ENCODE data around the gene GNAO1. TPM values are rescaled to one million over a fixed set of nuclear protein-coding genes. Genes with fewer than 3 reads are reported as not detected.

Gene GNAO1
- total RNA-seq, 1 donor from 2014 or later, result 14.6 TPM

- Mint-ChIP-seq H3K4me1 (ENCODE audit: low read depth) (no peaks in the 10 kb centered on the region), H3K4me3 (ENCODE audit: low read depth) (no peak overlapping the region), H3K9me3 (ENCODE audit: low read depth) (no peaks in the 10 kb centered on the region), H3K27me3 (peaks cover 14% of the 10 kb centered on the region), H3K36me3 (ENCODE audit: insufficient read depth) (no peaks in the 10 kb centered on the region), H3K27ac (no peak overlapping the region)
- TF ChIP-seq CTCF (IDR thresholded peaks at IDR 0.05; ENCODE audit: unreplicated experiment), result no peak
- DNase-seq (ENCODE audit: low spot score, unreplicated experiment), result no peak
Observed at GRCh38 chr16:56211435-56211981, 20.2 kb downstream of the GNAO1 start.

GRCh38 chr16:56212144-56212543 is 20.9 kb downstream of the GNAO1 start:
- no peak overlapping the region for H3K27ac Mint-ChIP-seq
- no peak for DNase-seq (ENCODE audit: low spot score, unreplicated experiment)
- peaks cover 14% of the 10 kb centered on the region for H3K27me3 Mint-ChIP-seq
- no peak for TF ChIP-seq CTCF (IDR thresholded peaks at IDR 0.05; ENCODE audit: unreplicated experiment)
- H3K36me3 Mint-ChIP-seq (ENCODE audit: insufficient read depth), result no peaks in the 10 kb centered on the region
- no peak overlapping the region for H3K4me3 Mint-ChIP-seq (ENCODE audit: low read depth)
- no peaks in the 10 kb centered on the region for H3K4me1 Mint-ChIP-seq (ENCODE audit: low read depth)
- no peaks in the 10 kb centered on the region for H3K9me3 Mint-ChIP-seq (ENCODE audit: low read depth)

GRCh38 chr16:56221995-56222394 is 30.7 kb downstream of the GNAO1 start:
- Mint-ChIP-seq H3K36me3 (ENCODE audit: insufficient read depth) (no peaks in the 10 kb centered on the region), H3K9me3 (ENCODE audit: low read depth) (no peaks in the 10 kb centered on the region), H3K27ac (no peak overlapping the region), H3K4me1 (ENCODE audit: low read depth) (no peaks in the 10 kb centered on the region), H3K4me3 (ENCODE audit: low read depth) (no peak overlapping the region), H3K27me3 (peaks cover 9% of the 10 kb centered on the region)
- DNase-seq (ENCODE audit: low spot score, unreplicated experiment), result no peak
- TF ChIP-seq CTCF (IDR thresholded peaks at IDR 0.05; ENCODE audit: unreplicated experiment), result no peak

GRCh38 chr16:56222474-56222997 is 31.2 kb downstream of the GNAO1 start:
- H3K4me3 Mint-ChIP-seq (ENCODE audit: low read depth), result no peak overlapping the region
- no peak for DNase-seq (ENCODE audit: low spot score, unreplicated experiment)
- H3K27me3 Mint-ChIP-seq, result peaks cover 9% of the 10 kb centered on the region

GRCh38 chr16:56225017-56225742 is 33.9 kb downstream of the GNAO1 start:
- TF ChIP-seq CTCF (IDR thresholded peaks at IDR 0.05; ENCODE audit: unreplicated experiment), result no peak
- H3K9me3 Mint-ChIP-seq (ENCODE audit: low read depth), result no peaks in the 10 kb centered on the region
- H3K36me3 Mint-ChIP-seq (ENCODE audit: insufficient read depth), result no peaks in the 10 kb centered on the region
- no peak overlapping the region for H3K4me3 Mint-ChIP-seq (ENCODE audit: low read depth)
- peaks cover 9% of the 10 kb centered on the region for H3K27me3 Mint-ChIP-seq
- H3K27ac Mint-ChIP-seq, result no peak overlapping the region
- H3K4me1 Mint-ChIP-seq (ENCODE audit: low read depth), result peaks cover 2% of the 10 kb centered on the region
- DNase-seq (ENCODE audit: low spot score, unreplicated experiment), result no peak

More at GRCh38 chr16:56222474-56222997, 31.2 kb downstream of the GNAO1 start:
- Mint-ChIP-seq H3K27ac (no peak overlapping the region), H3K36me3 (ENCODE audit: insufficient read depth) (no peaks in the 10 kb centered on the region), H3K4me1 (ENCODE audit: low read depth) (no peaks in the 10 kb centered on the region), H3K9me3 (ENCODE audit: low read depth) (no peaks in the 10 kb centered on the region)
- TF ChIP-seq CTCF (IDR thresholded peaks at IDR 0.05; ENCODE audit: unreplicated experiment), result no peak

All from progenitor cell of endocrine pancreas (in vitro differentiated cells).